SJSA1 (cell line): ENCODE measurements around the gene CHRNE. TPM values are rescaled to one million over a fixed set of nuclear protein-coding genes. Genes with fewer than 3 reads are reported as not detected.
"Not testable (repeated sequence)": the region's sequence is repeated elsewhere in the genome, so short reads cannot be mapped to it uniquely, and the experiment has no call there.

ENCODE experiments used
- DNase-seq, 2 experiments: peaks; one replicate each; pipeline ENCODE4 v3.0.0-alpha.2; 2015 to 2020; ENCODE audit warnings: low spot score in 2 of 2, low read depth in 1 of 2
- H3K27ac ChIP-seq: fragments of 250-450 bp; sonication (Bioruptor Pico); 2 replicates; pipeline ENCODE4 v1.5.1; 2020; ENCODE audit warnings: mild to moderate bottlenecking, moderate library complexity
- H3K27me3 ChIP-seq: fragments of 250-450 bp; sonication (Bioruptor Pico); replicated peaks from 2 replicates; pipeline ENCODE4 v1.5.1; 2020; ENCODE audit warnings: mild to moderate bottlenecking, moderate library complexity
- H3K36me3 ChIP-seq: fragments of 250-450 bp; sonication (Bioruptor Pico); 2 replicates; pipeline ENCODE4 v1.5.1; 2020; ENCODE audit warnings: mild to moderate bottlenecking
- H3K4me1 ChIP-seq: fragments of 250-450 bp; sonication (Bioruptor Pico); replicated peaks from 2 replicates; pipeline ENCODE4 v1.6.1; 2021; ENCODE audit warnings: mild to moderate bottlenecking
- H3K4me3 ChIP-seq: fragments of 250-450 bp; sonication (Bioruptor Pico); 2 replicates; pipeline ENCODE4 v1.5.1; 2020; ENCODE audit warnings: mild to moderate bottlenecking
- H3K9me3 ChIP-seq: fragments of 250-450 bp; sonication (Bioruptor Pico); replicated peaks from 2 replicates; pipeline ENCODE4 v1.5.1; 2020; ENCODE audit warnings: mild to moderate bottlenecking
- total RNA-seq: library from RNA; depleted of rRNA; stranded (reverse); fragments of >200 nt; shearing (Covaris generic); gene quantifications from 2 replicates; pipeline ENCODE4 v1.2.3, GENCODE V29; 2014

The CHRNE gene
- total RNA-seq, 1 experiment from 2014 or later, result 0.29 TPM

GRCh38 chr17:4877089-4877488 is 25.8 kb downstream of the CHRNE start:
- Histone ChIP-seq H3K9me3 (no peaks in the 10 kb centered on the region), H3K4me3 (no peak overlapping the region), H3K27me3 (no peaks in the 10 kb centered on the region), H3K4me1 (no peaks in the 10 kb centered on the region), H3K36me3 (peaks cover 14% of the 10 kb centered on the region), H3K27ac (no peak overlapping the region)
- no peak for DNase-seq

GRCh38 chr17:4872786-4873185 is 30.1 kb downstream of the CHRNE start:
- DNase-seq, result no peak
- Histone ChIP-seq H3K4me1 (no peaks in the 10 kb centered on the region), H3K27ac (no peak overlapping the region), H3K36me3 (no peaks in the 10 kb centered on the region), H3K27me3 (no peaks in the 10 kb centered on the region), H3K4me3 (no peak overlapping the region), H3K9me3 (no peaks in the 10 kb centered on the region)

- H3K36me3 ChIP-seq, result no peaks in the 10 kb centered on the region
- no peaks in the 10 kb centered on the region for H3K9me3 ChIP-seq
- H3K4me1 ChIP-seq, result no peaks in the 10 kb centered on the region
- H3K27me3 ChIP-seq, result no peaks in the 10 kb centered on the region
- no peak for DNase-seq
- no peak overlapping the region for H3K4me3 ChIP-seq
- H3K27ac ChIP-seq, result no peak overlapping the region
These were observed 32.0 kb downstream of the CHRNE start for GRCh38 chr17:4870855-4871254.

- not testable (repeated sequence) for H3K27me3 ChIP-seq, H3K27ac ChIP-seq, H3K4me1 ChIP-seq
These were observed 33.6 kb downstream of the CHRNE start for GRCh38 chr17:4869058-4869998.

GRCh38 chr17:4867535-4867934 is 35.4 kb downstream of the CHRNE start:
- H3K4me1 ChIP-seq, DNase-seq, H3K36me3 ChIP-seq, H3K27ac ChIP-seq, H3K27me3 ChIP-seq, H3K4me3 ChIP-seq, H3K9me3 ChIP-seq: not testable (repeated sequence)

More at GRCh38 chr17:4869058-4869998, 33.6 kb downstream of the CHRNE start:
- not testable (repeated sequence) for H3K9me3 ChIP-seq, H3K36me3 ChIP-seq, DNase-seq, H3K4me3 ChIP-seq

- H3K4me3 ChIP-seq, result no peak overlapping the region
- DNase-seq, result no peak
- H3K4me1 ChIP-seq, result peaks cover 10% of the 10 kb centered on the region
- no peaks in the 10 kb centered on the region for H3K9me3 ChIP-seq
- H3K27ac ChIP-seq, result no peak overlapping the region
- H3K27me3 ChIP-seq, result no peaks in the 10 kb centered on the region
- peaks cover 5% of the 10 kb centered on the region for H3K36me3 ChIP-seq
These were observed 39.6 kb downstream of the CHRNE start for GRCh38 chr17:4863321-4863720.

GRCh38 chr17:4862720-4863119 is 40.2 kb downstream of the CHRNE start:
- H3K4me3 ChIP-seq, result no peak overlapping the region
- no peaks in the 10 kb centered on the region for H3K27me3 ChIP-seq
- peaks cover 5% of the 10 kb centered on the region for H3K36me3 ChIP-seq
- H3K27ac ChIP-seq, result no peak overlapping the region
- no peaks in the 10 kb centered on the region for H3K9me3 ChIP-seq
- H3K4me1 ChIP-seq, result peaks cover 16% of the 10 kb centered on the region
- DNase-seq, result no peak

GRCh38 chr17:4861052-4861451 is 41.8 kb downstream of the CHRNE start:
- Histone ChIP-seq H3K4me1 (peaks cover 19% of the 10 kb centered on the region), H3K4me3 (no peak overlapping the region), H3K27ac (no peak overlapping the region), H3K27me3 (no peaks in the 10 kb centered on the region), H3K36me3 (peaks cover 9% of the 10 kb centered on the region), H3K9me3 (no peaks in the 10 kb centered on the region)
- DNase-seq, result no peak

- no peak for DNase-seq
- Histone ChIP-seq H3K36me3 (peaks cover 9% of the 10 kb centered on the region), H3K27me3 (no peaks in the 10 kb centered on the region), H3K9me3 (no peaks in the 10 kb centered on the region), H3K4me3 (no peak overlapping the region), H3K4me1 (peaks cover 19% of the 10 kb centered on the region), H3K27ac (no peak overlapping the region)
These were observed 42.2 kb downstream of the CHRNE start for GRCh38 chr17:4860651-4861050.

- no peak for DNase-seq
- H3K27me3 ChIP-seq, result no peaks in the 10 kb centered on the region
- H3K36me3 ChIP-seq, result peaks cover 9% of the 10 kb centered on the region
- no peak overlapping the region for H3K27ac ChIP-seq
- no peaks in the 10 kb centered on the region for H3K9me3 ChIP-seq
- no peak overlapping the region for H3K4me3 ChIP-seq
- peaks cover 19% of the 10 kb centered on the region for H3K4me1 ChIP-seq
These were observed 42.9 kb downstream of the CHRNE start for GRCh38 chr17:4859816-4860625.

- DNase-seq, result no peak
- no peak overlapping the region for H3K27ac ChIP-seq
- peaks cover 9% of the 10 kb centered on the region for H3K36me3 ChIP-seq
- no peak overlapping the region for H3K4me3 ChIP-seq
- peaks cover 19% of the 10 kb centered on the region for H3K4me1 ChIP-seq
- H3K9me3 ChIP-seq, result no peaks in the 10 kb centered on the region
- H3K27me3 ChIP-seq, result no peaks in the 10 kb centered on the region
These were observed 44.0 kb downstream of the CHRNE start for GRCh38 chr17:4858882-4859260.

GRCh38 chr17:4858068-4858881 is 44.6 kb downstream of the CHRNE start:
- H3K36me3 ChIP-seq, result peaks cover 9% of the 10 kb centered on the region
- H3K9me3 ChIP-seq, result no peaks in the 10 kb centered on the region
- peaks cover 19% of the 10 kb centered on the region for H3K4me1 ChIP-seq
- no peak overlapping the region for H3K4me3 ChIP-seq
- 0 out of 2 replicates have a peak overlapping the region, but pooled peaks have one; percentile 8 for H3K27ac ChIP-seq
- H3K27me3 ChIP-seq, result no peaks in the 10 kb centered on the region
- DNase-seq, result peak; percentile 63 to 68

GRCh38 chr17:4857347-4857746 is 45.6 kb downstream of the CHRNE start:
- not testable (repeated sequence) for H3K27me3 ChIP-seq, H3K27ac ChIP-seq, H3K9me3 ChIP-seq, H3K4me3 ChIP-seq, H3K36me3 ChIP-seq, DNase-seq
- peaks cover 19% of the 10 kb centered on the region for H3K4me1 ChIP-seq
